HepG2 (cell line): ENCODE results near the gene NOXO1. TPM values are rescaled to one million over a fixed set of nuclear protein-coding genes. Genes with fewer than 3 reads are reported as not detected.

ENCODE experiments used
- HNRNPL ChIP-seq: fragments of 200-400 bp; formaldehyde crosslinking; IDR thresholded peaks from 2 replicates; pipeline ENCODE4 v1.6.1; 2017; ENCODE audit warnings: mild to moderate bottlenecking, low read depth, low read length
- HOXA3 ChIP-seq: sonication (generic); formaldehyde crosslinking; IDR thresholded peaks from 2 replicates; pipeline ENCODE4 v1.5.0; 2020; ENCODE audit warnings: missing genetic modification reagents
- KDM5B ChIP-seq: sonication (generic); formaldehyde crosslinking; IDR thresholded peaks from 2 replicates; pipeline ENCODE4 v1.4.0; 2020; ENCODE audit warnings: missing genetic modification reagents, mild to moderate bottlenecking, borderline replicate concordance
- NFIB ChIP-seq: sonication (generic); formaldehyde crosslinking; IDR thresholded peaks from 2 replicates; pipeline ENCODE4 v1.9.0; 2021; ENCODE audit warnings: missing genetic modification reagents, mild to moderate bottlenecking, borderline replicate concordance
- RCOR2 ChIP-seq: IDR thresholded peaks from 2 replicates; pipeline ENCODE4 v1.6.1; 2016; ENCODE audit warnings: missing biosample characterization, missing genetic modification reagents
- SIX1 ChIP-seq: sonication (generic); formaldehyde crosslinking; IDR thresholded peaks from 2 replicates; pipeline ENCODE4 v1.4.0; 2020; ENCODE audit warnings: missing genetic modification reagents, borderline replicate concordance
- SKI ChIP-seq: fragments of 450-650 bp; IDR thresholded peaks from one replicate; pipeline ENCODE4 v1.6.1; 2018; ENCODE audit warnings: mild to moderate bottlenecking; ENCODE audit not compliant: partially characterized antibody
- SMYD3 ChIP-seq: sonication (generic); formaldehyde crosslinking; IDR thresholded peaks from 2 replicates; pipeline ENCODE4 v1.8.1; 2023; ENCODE audit warnings: mild to moderate bottlenecking, missing genetic modification reagents
- SP1 ChIP-seq, 2 experiments: fragments of 450-650 bp in 1 of 2; sonication (generic) in 1 of 2; formaldehyde crosslinking in 1 of 2; IDR thresholded peaks; 2 replicates each; pipeline versions ENCODE4 v1.4.0 to v1.6.1; 2016 to 2020; ENCODE audit warnings: missing genetic modification reagents in 1 of 2
- SUZ12 ChIP-seq: fragments of 150-350 bp; IDR thresholded peaks from 2 replicates; pipeline ENCODE4 v1.6.1; 2014; ENCODE audit warnings: low read depth, low read length
- TFDP1 ChIP-seq: IDR thresholded peaks from 2 replicates; pipeline ENCODE4 v1.6.1; 2016; ENCODE audit warnings: missing compliant biosample characterization, missing genetic modification reagents, borderline replicate concordance
- TGIF2 ChIP-seq: IDR thresholded peaks from 2 replicates; pipeline ENCODE4 v1.6.1; 2016; ENCODE audit warnings: control low read depth, missing compliant biosample characterization
- ZBTB7A ChIP-seq: sonication (generic); formaldehyde crosslinking; IDR thresholded peaks from 2 replicates; pipeline ENCODE4 v1.8.0; 2022; ENCODE audit warnings: mild to moderate bottlenecking, missing genetic modification reagents
- ZFY ChIP-seq: sonication (generic); formaldehyde crosslinking; IDR thresholded peaks from 2 replicates; pipeline ENCODE4 v1.4.0; 2020; ENCODE audit warnings: missing genetic modification reagents
- ZMAT3 ChIP-seq: sonication (generic); formaldehyde crosslinking; conservative IDR thresholded peaks from 2 replicates; pipeline ENCODE4 v1.7.0; 2021; ENCODE audit warnings: missing genetic modification reagents
- ZMYM2 ChIP-seq: sonication (generic); formaldehyde crosslinking; IDR thresholded peaks from 2 replicates; pipeline ENCODE4 v1.8.0; 2022; ENCODE audit warnings: mild to moderate bottlenecking, missing genetic modification reagents
- ZNF12 ChIP-seq: sonication (generic); formaldehyde crosslinking; IDR thresholded peaks from 2 replicates; pipeline ENCODE4 v1.5.0; 2020; ENCODE audit warnings: missing genetic modification reagents
- ZNF430 ChIP-seq: sonication (generic); formaldehyde crosslinking; IDR thresholded peaks from 2 replicates; pipeline ENCODE4 v1.9.0; 2021; ENCODE audit warnings: mild to moderate bottlenecking, missing genetic modification reagents
- ZNF569 ChIP-seq: sonication (generic); formaldehyde crosslinking; IDR thresholded peaks from 2 replicates; pipeline ENCODE4 v1.5.0; 2020; ENCODE audit warnings: mild to moderate bottlenecking, missing genetic modification reagents, moderate library complexity, borderline replicate concordance
- ZNF577 ChIP-seq: sonication (generic); formaldehyde crosslinking; IDR thresholded peaks from 2 replicates; pipeline ENCODE4 v1.4.0; 2020; ENCODE audit warnings: mild to moderate bottlenecking, low read depth, missing genetic modification reagents, borderline replicate concordance
- ZNF710 ChIP-seq: sonication (generic); formaldehyde crosslinking; IDR thresholded peaks from 2 replicates; pipeline ENCODE4 v1.5.0; 2020; ENCODE audit warnings: mild to moderate bottlenecking, missing genetic modification reagents, borderline replicate concordance
- ZNF891 ChIP-seq: sonication (generic); formaldehyde crosslinking; IDR thresholded peaks from 2 replicates; pipeline ENCODE4 v1.5.0; 2020; ENCODE audit warnings: mild to moderate bottlenecking, missing genetic modification reagents
- ZSCAN22 ChIP-seq: sonication (generic); formaldehyde crosslinking; IDR thresholded peaks from 2 replicates; pipeline ENCODE4 v1.4.0; 2020; ENCODE audit warnings: mild to moderate bottlenecking, missing genetic modification reagents
- polyA plus RNA-seq, 8 experiments: library from polyadenylated mRNA; depleted of rRNA in 3 of 8; stranded (reverse) in 7 of 8; unstranded in 1 of 8; fragments of >200 nt; fragmentation: Illumina TruSeq in 4 of 8; extraction: Trizol in 4 of 8; gene quantifications; 2 replicates each; pipeline versions ENCODE4 v1.2.1 to v1.2.3, GENCODE V29; 2011 to 2016; ENCODE audit warnings: low read depth in 4 of 8, missing spikeins in 1 of 8, mixed read lengths in 1 of 8; ENCODE audit not compliant: insufficient read depth in 1 of 8
- total RNA-seq, 5 experiments: library from RNA; depleted of rRNA; stranded (reverse); fragments of >200 nt; fragmentation: Illumina TruSeq; extraction: Trizol; gene quantifications; 2 replicates each; pipeline ENCODE4 v1.2.3, GENCODE V29; 2016; ENCODE audit warnings: low read depth in 1 of 5
- TF ChIP-seq, protein P1 (sequence below): sonication (generic); formaldehyde crosslinking; IDR thresholded peaks from 2 replicates; pipeline ENCODE4 v1.8.1; 2023; ENCODE audit warnings: mild to moderate bottlenecking, moderate library complexity, missing genetic modification reagents
- TF ChIP-seq, protein P2 (sequence below): sonication (generic); formaldehyde crosslinking; IDR thresholded peaks from 2 replicates; pipeline ENCODE4 v1.4.0; 2020; ENCODE audit warnings: missing genetic modification reagents

NOXO1 gene
- total and polyA plus RNA-seq, 2 of the 13 experiments (the other 11 are each of a cell fraction or from before 2014, with no cell fraction given) = 0.69 to 1.4 TPM

- TF ChIP-seq ZNF430 (CRISPR knock-in tag) (no peak), ZBTB7A (CRISPR knock-in tag) (peak; percentile 67), HNRNPL (no peak), ZNF710 (CRISPR knock-in tag) (0 out of 2 replicates have a peak, but pooled peaks have one; percentile 15), SP1 (IDR thresholded peaks at IDR 0.05) (no peak), SP1 (CRISPR knock-in tag; IDR thresholded peaks at IDR 0.05) (no peak), ZMYM2 (CRISPR knock-in tag) (0 out of 2 replicates have a peak, but pooled peaks have one; percentile 41), SMYD3 (CRISPR knock-in tag) (no peak), RCOR2 (CRISPR knock-in tag) (no peak), ZNF577 (CRISPR knock-in tag) (no peak), ZNF891 (CRISPR knock-in tag) (peak; percentile 58), KDM5B (CRISPR knock-in tag) (peak; percentile 50; the same call in 1 of the 2 replicates), SKI (peak; percentile 44), ZSCAN22 (CRISPR knock-in tag) (no peak), HOXA3 (CRISPR knock-in tag) (peak; percentile 44; the same call in 1 of the 2 replicates), SUZ12 (no peak), TFDP1 (CRISPR knock-in tag) (no peak; the same call in 1 of the 2 replicates), NFIB (CRISPR knock-in tag) (peak; percentile 17; the same call in 1 of the 2 replicates), ZNF12 (CRISPR knock-in tag) (no peak), ZMAT3 (CRISPR knock-in tag) (0 out of 2 replicates have a peak, but pooled peaks have one; percentile 6), TGIF2 (CRISPR knock-in tag) (no peak), ZFY (CRISPR knock-in tag) (peak; percentile 40), SIX1 (CRISPR knock-in tag) (no peak), ZNF569 (CRISPR knock-in tag) (no peak)
- TF ChIP-seq, protein P1, sequence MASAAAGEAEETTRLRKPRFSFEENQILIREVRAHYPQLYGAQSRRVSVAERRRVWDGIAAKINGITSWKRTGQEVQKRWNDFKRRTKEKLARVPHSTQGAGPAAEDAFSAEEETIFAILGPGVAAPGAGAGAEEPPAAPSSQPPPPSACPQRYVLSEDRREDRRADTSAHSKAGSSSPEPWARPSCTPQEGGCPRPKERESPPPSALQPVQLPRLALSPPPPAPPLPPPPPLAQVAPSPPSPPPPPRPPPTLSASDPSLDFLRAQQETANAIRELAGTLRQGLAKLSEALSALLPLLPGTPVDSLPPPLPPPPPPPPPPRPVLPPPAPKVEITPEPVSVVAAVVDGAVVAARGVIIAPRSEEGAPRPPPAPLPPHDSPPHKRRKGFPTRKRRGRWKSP (CRISPR knock-in tag) = no peak
- TF ChIP-seq, protein P2, sequence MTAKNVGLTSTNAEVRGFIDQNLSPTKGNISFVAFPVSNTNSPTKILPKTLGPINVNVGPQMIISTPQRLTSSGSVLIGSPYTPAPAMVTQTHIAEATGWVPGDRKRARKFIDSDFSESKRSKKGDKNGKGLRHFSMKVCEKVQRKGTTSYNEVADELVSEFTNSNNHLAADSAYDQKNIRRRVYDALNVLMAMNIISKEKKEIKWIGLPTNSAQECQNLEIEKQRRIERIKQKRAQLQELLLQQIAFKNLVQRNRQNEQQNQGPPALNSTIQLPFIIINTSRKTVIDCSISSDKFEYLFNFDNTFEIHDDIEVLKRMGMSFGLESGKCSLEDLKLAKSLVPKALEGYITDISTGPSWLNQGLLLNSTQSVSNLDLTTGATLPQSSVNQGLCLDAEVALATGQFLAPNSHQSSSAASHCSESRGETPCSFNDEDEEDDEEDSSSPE = 0 out of 2 replicates have a peak, but pooled peaks have one; percentile 38
Measured at GRCh38 chr16:2027024-2028010, 46.0 kb upstream of the NOXO1 start (continued).
